ENCODE data around the gene GOSR1.
"Not testable (repeated sequence)": the region's sequence is repeated elsewhere in the genome, so short reads cannot be mapped to it uniquely, and the experiment has no call there.

DNA sequence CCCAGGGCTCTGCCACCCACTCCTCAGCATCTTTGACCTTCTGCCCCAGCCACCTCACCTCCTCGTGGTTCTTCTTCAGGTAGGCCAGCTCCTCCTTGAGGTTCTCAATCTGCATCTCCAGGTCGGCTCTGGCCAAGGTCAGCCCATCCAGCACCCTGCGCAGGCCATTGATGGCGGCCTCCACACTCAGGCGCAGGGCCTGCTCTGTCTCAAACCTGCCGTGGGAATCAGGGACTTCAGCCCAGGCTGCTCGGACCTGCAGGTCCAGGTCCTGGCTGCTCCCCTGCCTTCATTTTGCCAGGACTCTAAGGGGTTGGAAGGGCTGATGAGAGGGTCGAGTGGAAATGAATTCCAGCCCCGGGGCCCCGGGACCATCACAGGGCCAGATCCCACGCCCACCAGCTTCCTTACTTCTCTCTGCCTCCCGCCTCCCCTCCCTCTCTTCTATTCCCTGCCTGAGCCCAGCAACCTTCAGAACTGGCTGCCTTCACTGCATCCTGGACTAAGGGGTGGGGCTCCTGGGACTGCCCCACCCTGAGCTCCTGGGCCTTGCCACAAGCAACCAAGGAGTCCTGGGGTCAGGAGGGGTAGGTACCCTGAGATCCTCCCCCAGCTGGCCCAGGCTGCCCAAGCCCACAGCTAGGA is 92.4 kb downstream of the GOSR1 start:
- TF ChIP-seq, protein P1, sequence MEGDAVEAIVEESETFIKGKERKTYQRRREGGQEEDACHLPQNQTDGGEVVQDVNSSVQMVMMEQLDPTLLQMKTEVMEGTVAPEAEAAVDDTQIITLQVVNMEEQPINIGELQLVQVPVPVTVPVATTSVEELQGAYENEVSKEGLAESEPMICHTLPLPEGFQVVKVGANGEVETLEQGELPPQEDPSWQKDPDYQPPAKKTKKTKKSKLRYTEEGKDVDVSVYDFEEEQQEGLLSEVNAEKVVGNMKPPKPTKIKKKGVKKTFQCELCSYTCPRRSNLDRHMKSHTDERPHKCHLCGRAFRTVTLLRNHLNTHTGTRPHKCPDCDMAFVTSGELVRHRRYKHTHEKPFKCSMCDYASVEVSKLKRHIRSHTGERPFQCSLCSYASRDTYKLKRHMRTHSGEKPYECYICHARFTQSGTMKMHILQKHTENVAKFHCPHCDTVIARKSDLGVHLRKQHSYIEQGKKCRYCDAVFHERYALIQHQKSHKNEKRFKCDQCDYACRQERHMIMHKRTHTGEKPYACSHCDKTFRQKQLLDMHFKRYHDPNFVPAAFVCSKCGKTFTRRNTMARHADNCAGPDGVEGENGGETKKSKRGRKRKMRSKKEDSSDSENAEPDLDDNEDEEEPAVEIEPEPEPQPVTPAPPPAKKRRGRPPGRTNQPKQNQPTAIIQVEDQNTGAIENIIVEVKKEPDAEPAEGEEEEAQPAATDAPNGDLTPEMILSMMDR (IDR thresholded peaks at IDR 0.05), result not testable (repeated sequence)
- TF ChIP-seq EZH2 (IDR thresholded peaks at IDR 0.05; ENCODE audit: borderline replicate concordance, insufficient read depth, low read depth, low read length, poor library complexity, severe bottlenecking), result not testable (repeated sequence)
